BJ (cell line): ENCODE data around the gene PRKCE. TPM values are rescaled to one million over a fixed set of nuclear protein-coding genes. Genes with fewer than 3 reads are reported as not detected.
"Not testable (repeated sequence)": the region's sequence is repeated elsewhere in the genome, so short reads cannot be mapped to it uniquely, and the experiment has no call there.

Source experiments
- CTCF ChIA-PET: fragments of 350-600 bp; formaldehyde crosslinking; extraction: SDS; loops from one replicate; lab custom pipeline; 2021; ENCODE audit warnings: antibody characterized with exemption, inconsistent platforms; lab: Yijun Ruan, JAX
- POLR2A ChIA-PET: fragments of 300-600 bp; sonication (Branson Sonifier 250); formaldehyde crosslinking; extraction: SDS; loops from one replicate; lab custom pipeline; 2021; ENCODE audit warnings: antibody characterized with exemption; lab: Charles Lee
- DNase-seq: peaks from one replicate; pipeline ENCODE4 v3.0.0-alpha.2; 2011; ENCODE audit warnings: low read depth
- H3K27me3 ChIP-seq: 2 replicates; pipeline ENCODE4 v1.6.0; 2011; ENCODE audit warnings: low read length; ENCODE audit not compliant: control insufficient read depth, insufficient read depth
- H3K36me3 ChIP-seq: 2 replicates; pipeline ENCODE4 v1.5.1; 2011; ENCODE audit warnings: low read length; ENCODE audit not compliant: control insufficient read depth, insufficient read depth
- H3K4me3 ChIP-seq: 2 replicates; pipeline ENCODE4 v1.5.1; 2011; ENCODE audit warnings: low read depth, mild to moderate bottlenecking, control low read depth, low read length
- CTCF ChIP-seq: IDR thresholded peaks from 2 replicates; pipeline ENCODE4 v1.5.1; 2011; ENCODE audit warnings: low read depth, mild to moderate bottlenecking, control low read depth, inconsistent platforms, low read length, moderate library complexity; ENCODE audit not compliant: insufficient read depth
- polyA plus RNA-seq: library from polyadenylated mRNA; depleted of rRNA; stranded (reverse); fragments of >200 nt; gene quantifications from 2 replicates; pipeline ENCODE4 v1.2.3, GENCODE V29; 2011

Gene PRKCE
- polyA plus RNA-seq, 1 experiment = 19.7 TPM

- CTCF ChIA-PET = interaction anchor here (1.0 kb wide), 1 partner anchor 36 kb away, joined by 3 read pairs; no protein-coding TSS in a partner anchor
- no peaks in the 10 kb centered on the region for H3K36me3 ChIP-seq
- no peak overlapping the region for H3K4me3 ChIP-seq
- TF ChIP-seq CTCF = no peak
- DNase-seq = no peak
- POLR2A ChIA-PET = no interaction called here
- H3K27me3 ChIP-seq = no peaks in the 10 kb centered on the region
Measured at GRCh38 chr2:45687964-45688363, 36.5 kb downstream of the PRKCE start.

- no peaks in the 10 kb centered on the region for H3K27me3 ChIP-seq
- no peak for TF ChIP-seq CTCF
- CTCF ChIA-PET = interaction anchor here (0.8 to 1.0 kb wide), 2 partner anchors 35 to 305 kb away, joined by 3 read pairs; no protein-coding TSS in a partner anchor
- POLR2A ChIA-PET = no interaction called here
- no peak overlapping the region for H3K4me3 ChIP-seq
- no peaks in the 10 kb centered on the region for H3K36me3 ChIP-seq
- no peak for DNase-seq
Measured at GRCh38 chr2:45688479-45689298, 37.2 kb downstream of the PRKCE start.

- ChIA-PET CTCF (no interaction called here), POLR2A (no interaction called here)
- no peak for TF ChIP-seq CTCF
- H3K27me3 ChIP-seq = no peaks in the 10 kb centered on the region
- no peak overlapping the region for H3K4me3 ChIP-seq
- DNase-seq = no peak
- H3K36me3 ChIP-seq = no peaks in the 10 kb centered on the region
Measured at GRCh38 chr2:45690231-45690630, 38.8 kb downstream of the PRKCE start.

GRCh38 chr2:45691171-45691999 is 39.9 kb downstream of the PRKCE start:
- H3K27me3 ChIP-seq = no peaks in the 10 kb centered on the region
- ChIA-PET POLR2A (no interaction called here), CTCF (no interaction called here)
- H3K4me3 ChIP-seq = no peak overlapping the region
- TF ChIP-seq CTCF = no peak
- no peak for DNase-seq
- H3K36me3 ChIP-seq = no peaks in the 10 kb centered on the region

GRCh38 chr2:45692566-45692965 is 41.1 kb downstream of the PRKCE start:
- Histone ChIP-seq H3K36me3 (no peaks in the 10 kb centered on the region), H3K27me3 (no peaks in the 10 kb centered on the region), H3K4me3 (no peak overlapping the region)
- DNase-seq = no peak
- CTCF ChIA-PET = no interaction called here
- POLR2A ChIA-PET = no interaction called here
- no peak for TF ChIP-seq CTCF

- POLR2A ChIA-PET = not testable (repeated sequence)
Measured at GRCh38 chr2:45695480-45696007, 44.1 kb downstream of the PRKCE start.

More at GRCh38 chr2:45695480-45696007, 44.1 kb downstream of the PRKCE start:
- H3K36me3 ChIP-seq, H3K4me3 ChIP-seq, DNase-seq, CTCF ChIA-PET, H3K27me3 ChIP-seq: not testable (repeated sequence)
